HG03460 (cell line): Measurements from ENCODE around the gene ARPC5.
"Not testable (repeated sequence)": the region's sequence is repeated elsewhere in the genome, so short reads cannot be mapped to it uniquely, and the experiment has no call there.

Experiments used
- ATAC-seq: cut with Tn5 transposase; IDR thresholded peaks from one replicate; pipeline ENCODE4 v1.9.1; 2021; ENCODE audit not compliant: unreplicated experiment

ARPC5 gene

DNA sequence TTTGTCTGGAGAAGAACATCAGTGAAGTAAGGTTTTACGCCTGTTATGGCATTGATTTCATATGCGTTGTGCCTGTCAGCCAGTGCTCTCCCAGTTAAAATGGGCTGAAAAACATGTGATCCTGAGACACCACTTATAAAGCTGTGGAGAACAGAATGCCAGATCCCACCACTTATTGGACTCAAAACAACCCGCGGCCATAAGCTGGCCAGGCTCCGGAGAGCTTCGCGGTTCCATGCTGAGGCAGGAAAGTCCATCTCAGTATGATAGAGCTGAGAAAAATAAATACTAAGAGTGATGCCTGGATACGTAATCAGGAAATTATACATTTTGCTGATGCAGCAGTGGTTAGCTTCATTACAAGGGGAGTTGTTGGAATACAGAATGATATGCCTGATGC is 12.5 kb upstream of the ARPC5 start:
- no peak for ATAC-seq

DNA sequence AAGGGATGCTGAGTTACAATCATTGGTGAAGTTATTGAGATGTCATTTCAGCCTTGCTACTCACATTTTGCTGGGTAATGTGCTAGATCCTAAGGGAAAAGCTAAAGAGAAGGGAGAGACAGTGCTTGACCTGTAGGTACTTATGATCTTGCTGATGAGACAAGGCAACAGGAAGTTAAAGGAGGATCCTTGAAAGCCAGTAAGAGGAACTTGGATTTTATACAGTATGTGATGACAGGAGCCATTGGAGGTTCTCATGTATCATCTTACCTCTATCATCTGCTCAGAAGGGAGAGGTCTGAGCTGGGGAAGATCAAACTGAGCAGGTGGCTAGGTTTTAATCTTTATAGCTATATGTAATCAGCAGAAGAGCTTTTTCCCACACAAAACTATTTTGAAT is 11.2 kb upstream of the ARPC5 start:
- no peak for ATAC-seq

DNA sequence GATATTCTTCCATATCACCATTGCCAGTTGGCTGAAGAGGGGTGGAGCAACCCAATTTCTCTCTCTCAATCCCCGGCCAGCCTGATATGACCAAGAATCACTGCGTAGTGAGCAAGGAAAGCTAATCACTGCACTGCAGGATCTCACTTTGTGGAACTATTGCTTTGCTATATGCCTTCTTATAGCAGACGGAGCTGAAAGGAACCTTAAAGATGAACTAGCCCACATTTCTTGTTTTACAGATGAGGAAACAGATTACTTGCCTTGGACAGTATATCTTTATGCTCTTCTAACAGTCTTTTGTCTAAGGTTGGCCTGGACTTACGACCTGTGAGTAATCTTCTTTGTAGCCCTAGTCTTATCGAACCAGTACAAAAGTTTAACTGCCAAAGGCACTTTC is 9.9 kb upstream of the ARPC5 start:
- ATAC-seq, result no peak

DNA sequence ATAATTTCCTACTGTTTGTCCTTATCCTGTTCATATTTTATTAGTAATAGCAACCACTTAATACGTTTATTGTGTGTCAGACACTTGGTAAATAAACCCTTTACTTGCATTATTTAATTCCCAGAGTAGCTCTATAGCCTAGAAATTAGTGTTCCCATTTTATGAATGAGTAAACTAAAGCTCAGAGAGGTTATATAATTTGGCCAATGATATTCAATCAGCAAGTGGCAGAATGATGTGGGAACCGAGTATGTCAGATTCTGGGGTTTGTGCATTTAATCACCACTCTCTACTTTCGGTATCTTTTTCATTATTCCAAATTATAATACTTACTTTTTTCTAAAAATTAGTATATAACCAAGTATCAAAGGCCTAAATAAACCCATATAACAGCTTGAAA is 6.6 kb upstream of the ARPC5 start:
- no peak for ATAC-seq

DNA sequence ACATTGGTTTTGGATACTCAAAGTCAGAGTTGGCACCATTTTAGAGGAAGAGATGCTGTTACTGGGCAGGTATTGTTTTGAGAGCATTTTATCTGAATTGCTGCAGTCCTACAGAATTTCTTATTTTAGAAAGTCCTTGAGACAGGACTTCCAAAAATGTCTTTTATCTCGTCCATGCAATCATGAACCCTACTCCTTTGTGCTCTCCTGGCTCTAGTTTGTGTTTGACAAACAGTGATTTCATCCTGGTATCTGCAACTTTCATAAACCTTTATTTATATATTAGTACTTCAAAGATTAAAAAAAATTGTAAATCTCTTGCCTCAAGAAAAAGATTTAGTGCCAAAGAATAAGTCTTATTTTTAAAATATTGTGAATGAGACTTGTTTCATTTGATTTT is 4.6 kb upstream of the ARPC5 start:
- ATAC-seq, result no peak

DNA sequence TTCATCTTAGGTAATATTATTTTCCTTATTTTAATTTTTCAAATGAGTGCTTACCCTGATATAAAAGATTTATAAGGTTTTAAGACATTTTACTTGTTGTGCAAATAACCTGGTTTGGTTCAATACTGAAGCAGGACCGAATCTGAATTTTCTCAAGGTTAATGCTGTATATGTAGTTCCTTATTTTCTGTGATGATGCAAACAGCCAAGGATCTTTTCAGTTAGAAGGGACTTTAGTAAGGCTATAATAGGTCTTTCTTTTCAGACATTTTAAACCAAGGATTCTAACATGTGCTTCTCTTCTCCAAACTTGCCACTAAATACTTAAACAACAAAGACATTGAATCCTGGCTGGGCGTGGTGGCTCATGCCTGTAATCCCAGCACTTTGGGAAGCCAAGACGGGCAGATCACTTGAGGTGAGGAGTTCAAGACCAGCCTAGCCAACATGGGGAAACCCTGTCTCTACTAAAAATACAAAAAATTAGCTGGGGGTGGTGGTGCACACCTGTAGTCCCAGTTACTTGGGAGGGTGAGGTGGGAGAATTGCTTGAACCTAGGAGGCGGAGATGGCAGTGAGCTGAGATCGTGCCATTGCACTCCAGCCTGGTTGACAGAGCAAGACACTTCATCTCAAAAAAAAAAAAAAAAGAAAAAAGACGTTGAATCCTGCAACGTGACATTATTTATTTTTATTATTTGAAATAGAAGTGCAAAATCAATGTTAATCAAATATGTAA is 3.2 kb upstream of the ARPC5 start:
- ATAC-seq, result no peak

DNA sequence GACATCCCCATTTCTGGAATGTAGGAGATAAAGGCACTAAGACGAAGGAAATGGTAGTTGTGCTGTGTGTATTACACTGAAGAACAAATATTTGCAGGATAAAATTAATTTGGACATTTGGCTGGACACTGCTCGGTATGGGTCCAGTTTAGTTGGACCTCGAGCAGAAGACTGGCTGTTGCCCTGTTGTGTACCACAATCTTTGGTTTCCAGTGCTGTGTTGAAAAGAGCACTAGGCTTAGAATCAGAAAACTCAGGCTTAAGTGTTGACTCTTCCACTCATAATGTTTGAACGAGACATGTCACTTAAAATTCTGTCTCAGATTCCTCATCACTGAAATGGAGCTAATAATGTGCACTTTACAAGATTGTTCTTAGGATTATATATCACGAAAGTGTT is 1.2 kb upstream of the ARPC5 start:
- no peak for ATAC-seq

DNA sequence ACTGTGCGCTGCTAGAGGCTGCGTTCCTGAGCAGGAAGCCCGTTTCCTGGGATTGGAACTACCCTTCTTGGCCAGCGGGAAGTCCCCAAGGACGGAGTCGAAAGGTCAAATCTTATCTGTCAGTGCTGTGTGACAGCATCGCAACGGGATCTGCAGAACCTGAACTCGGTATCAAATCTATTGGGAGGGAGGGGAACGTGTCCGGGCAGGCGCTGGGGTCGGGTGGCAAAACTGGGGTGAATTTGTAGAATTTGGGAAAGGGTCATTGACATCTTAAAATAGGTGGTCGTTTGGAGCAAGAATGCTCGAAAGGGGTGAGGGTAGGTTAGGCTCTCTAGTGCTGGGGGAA is 725 bp upstream of the ARPC5 start:
- ATAC-seq, result no peak

DNA sequence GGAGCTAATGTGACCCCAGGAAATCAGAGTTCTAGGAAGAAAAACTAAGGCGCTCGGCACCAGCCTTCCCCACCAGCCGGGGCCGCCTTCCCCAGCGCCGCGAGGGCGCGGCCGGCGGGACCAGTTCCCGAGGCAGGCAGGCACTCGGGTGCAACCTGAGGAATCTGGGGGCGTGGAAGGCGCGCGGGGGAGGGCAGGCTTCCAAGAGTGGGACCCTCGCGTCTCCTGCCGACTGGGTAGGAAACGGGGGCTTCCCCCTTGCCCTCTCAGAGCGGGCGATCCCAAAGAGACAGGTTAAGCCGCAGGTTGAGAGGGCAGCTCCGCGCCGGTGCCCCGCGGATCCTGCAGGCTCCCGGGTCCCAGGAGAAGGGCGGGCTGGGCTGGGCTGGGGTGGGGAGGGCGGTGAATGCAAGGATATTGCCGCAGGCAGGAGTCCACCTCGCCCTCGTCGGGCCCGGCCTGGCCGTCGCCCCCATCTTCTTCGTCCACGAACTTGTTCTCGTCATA is 431 bp downstream of the ARPC5 start:
- ATAC-seq, result peak; percentile 6

DNA sequence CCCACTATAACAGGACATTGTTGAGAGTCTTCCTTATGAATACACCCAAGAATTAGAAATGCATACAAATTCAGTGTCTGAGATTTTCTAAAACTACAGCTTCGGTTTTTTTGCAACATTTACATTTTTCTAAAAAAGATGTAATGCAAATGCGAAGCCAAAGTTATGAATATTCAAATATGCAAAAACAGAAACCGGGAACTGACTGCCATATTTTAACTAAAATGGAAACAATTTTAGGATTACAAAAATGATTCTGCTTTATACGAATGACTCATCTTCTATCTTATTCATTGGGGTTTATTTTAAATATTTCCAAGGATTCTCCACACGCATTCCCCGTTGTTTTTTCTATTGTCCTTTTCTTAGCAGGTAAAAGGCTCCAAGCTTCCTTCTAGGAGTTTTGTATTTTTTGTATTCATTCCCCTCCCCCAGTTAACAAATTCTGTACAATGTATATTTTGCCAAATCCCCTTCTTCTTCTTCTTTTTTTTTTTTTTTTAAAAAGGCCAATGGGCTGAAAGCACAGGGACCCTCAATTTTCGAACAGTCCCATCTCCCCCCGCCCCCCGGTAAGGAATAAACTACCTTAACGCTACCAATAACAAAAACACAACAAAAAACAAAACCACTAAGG is 1.0 kb downstream of the ARPC5 start:
- ATAC-seq, result no peak

DNA sequence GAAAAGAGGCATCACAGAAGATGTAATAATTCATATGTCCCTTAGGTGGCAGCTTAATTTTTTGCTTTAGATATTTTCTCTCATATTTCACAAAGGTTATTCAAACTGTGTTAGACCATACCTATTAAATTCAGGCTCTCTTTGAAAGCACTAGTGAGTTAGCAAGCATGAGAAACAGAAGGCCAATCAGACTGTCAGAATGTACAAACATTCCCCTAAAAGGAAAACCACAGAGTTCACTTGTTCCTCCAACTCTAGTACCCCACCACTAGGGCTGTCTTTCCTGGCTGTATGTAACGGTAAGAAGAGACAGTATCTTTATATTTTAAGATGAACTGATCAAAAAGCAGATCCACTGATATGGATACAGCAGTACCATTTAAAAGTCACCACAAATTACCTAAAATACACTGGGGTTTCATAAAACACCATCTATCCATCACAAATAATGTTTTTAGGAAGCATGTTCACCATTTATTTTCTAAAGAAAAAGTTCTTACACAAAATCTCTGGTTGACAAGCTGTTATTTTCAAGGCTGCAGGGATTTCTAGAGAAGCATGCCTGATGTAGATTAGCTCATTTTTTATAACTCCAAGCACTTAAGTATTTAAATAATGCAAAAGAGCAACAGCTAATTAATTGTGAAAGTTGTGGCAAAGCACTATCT is 1.8 kb downstream of the ARPC5 start:
- peak; percentile 48 for ATAC-seq

DNA sequence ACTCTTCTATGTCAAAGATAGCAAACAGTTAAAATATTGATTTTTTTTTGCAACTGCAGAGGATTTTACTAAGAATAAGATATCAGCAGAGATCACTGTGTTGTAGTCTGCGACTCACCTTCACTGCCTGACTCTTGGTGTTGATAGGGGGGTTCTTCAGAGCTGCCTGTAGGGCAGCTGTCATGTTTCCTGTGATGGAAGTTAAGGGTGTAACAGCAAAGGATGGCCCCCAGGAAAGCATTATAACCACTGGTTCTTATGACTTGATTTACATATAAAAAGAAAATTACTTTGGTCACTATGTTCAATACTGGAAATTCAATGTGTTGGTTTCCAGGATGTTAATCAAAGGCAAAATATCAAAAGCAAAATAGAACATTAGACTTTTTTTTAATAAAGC is 2.6 kb downstream of the ARPC5 start:
- no peak for ATAC-seq

DNA sequence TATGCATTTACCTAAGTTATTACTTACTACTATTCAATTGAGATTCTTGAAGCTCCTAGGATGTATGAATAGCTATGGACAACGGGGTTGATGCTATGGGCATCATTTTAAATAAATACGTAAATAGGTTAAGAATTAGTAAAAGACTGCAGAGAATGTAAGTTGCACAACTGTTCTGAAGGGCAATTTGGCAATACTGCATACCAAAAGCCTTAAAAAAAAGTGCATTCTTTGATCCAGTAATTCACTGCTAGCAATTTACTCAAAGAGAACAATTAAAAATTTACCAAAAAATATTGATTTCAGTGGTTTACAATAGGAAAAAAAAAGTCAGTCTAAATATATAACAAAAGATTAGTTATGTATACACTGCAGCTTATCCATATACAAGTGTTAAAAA is 3.5 kb downstream of the ARPC5 start:
- ATAC-seq, result no peak

DNA sequence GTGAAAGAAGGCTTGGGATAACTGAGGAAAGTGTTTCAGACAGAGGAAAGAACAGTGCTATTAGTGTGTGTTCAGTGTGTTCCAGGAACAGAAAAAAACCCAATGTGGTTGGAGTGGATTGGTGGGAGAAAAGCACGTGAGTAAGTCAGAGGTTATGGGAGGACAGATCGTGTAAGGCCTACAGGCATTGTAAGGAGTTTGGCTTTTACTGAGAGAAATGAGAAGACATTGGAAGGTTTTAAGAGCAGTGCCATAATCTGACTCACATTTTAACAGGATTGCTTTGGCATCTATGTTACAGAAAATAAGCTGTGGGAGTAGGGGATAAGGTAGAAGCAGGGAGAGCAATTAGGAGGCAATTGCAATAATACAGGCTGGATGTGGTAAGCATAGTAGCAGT is 4.8 kb downstream of the ARPC5 start:
- no peak for ATAC-seq

DNA sequence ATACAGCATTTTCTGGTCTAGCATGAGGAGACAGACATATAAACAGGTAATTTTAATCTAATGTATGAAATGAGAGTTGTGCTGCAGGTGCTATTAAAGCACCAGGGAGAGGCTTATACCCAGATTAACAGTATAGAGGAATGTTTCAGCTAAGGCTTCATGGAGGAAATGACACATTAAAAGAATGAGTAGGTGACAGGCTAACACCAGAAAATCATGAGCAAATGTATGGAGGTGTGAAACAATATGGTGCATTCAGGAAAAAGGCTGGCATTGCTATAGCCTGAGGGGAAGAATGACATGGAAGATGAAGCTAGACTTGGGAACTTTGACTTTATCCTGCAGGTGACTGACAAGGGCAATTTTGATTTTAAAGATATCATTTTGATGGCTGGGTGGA is 7.0 kb downstream of the ARPC5 start:
- no peak for ATAC-seq

DNA sequence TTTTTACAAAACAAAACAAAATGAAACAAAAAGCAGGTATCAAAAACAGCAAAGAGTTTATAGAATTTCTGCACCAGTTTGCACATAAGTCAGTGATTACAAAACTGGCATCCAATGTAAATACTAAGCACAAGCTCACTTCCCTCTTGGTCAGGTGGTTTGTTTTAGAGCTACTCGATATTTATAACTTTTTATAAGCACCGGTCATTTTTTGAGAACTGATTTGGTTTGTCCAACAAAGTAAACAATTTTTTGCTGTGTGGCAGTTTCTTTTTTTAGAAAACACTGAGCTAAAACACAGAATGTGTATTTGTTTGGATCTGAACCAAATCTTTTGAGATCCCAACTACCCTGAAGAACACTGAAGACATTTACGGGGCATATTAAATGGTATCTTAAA is 9.3 kb downstream of the ARPC5 start:
- not testable (repeated sequence) for ATAC-seq

DNA sequence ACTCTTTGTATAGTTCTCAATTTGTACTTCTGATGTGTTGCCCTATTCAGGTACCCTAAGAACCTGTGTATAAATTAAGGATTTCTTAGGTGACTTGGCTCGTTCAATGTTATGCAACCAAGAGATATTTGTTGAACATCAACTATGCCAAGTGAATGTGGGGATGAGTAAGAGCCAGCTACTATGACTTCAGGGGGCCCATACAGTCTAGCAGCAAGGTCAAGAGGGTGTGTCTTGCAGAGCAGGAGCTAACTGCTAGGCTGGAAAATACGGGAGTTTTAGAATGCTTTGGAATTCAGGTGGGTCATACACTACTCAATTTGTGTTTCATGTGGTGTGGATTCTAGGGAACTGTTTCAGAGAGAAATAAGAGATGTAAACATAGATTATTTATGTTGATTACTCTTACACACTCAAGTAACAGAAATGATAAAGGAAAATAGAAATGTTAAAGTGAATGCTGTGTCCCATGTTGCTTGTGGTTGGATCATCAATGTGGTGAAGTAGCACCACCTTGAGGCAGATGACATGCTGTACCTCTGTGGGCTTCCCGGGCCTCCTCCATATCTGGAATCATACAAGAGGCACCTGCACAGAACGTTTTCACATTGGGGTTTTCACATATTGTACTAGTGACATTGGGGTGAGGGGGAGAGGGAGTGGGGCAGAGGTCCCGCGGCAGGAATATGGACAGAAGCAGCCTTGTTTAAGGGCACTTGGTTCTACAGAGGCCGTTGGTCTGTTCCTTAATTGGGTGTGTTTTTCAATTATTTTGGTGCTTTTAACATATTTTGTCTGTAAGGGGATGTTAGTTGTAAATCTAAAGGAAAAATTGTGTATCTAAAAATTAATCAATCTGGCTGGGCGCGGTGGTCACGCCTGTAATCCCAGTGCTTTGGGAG is 12.4 kb downstream of the ARPC5 start:
- ATAC-seq, result peak; percentile 81

DNA sequence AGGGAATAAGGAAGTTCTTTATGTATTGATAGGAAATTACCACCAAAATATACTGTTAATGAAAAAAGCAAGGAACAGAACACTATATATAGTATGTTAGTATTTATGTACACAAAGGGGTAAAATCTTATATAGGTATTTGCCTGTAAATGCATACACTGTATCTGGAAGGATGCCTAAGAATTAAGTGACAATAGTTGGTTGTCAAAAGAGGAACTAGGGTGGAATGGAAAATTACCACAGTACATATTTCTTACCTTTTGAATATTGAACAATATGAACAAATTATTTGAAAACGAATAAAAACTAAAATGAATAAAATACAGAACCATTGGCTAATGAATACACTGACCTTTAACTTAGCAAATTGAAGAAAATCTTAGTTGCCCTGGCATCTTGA is 13.6 kb downstream of the ARPC5 start:
- no peak for ATAC-seq

DNA sequence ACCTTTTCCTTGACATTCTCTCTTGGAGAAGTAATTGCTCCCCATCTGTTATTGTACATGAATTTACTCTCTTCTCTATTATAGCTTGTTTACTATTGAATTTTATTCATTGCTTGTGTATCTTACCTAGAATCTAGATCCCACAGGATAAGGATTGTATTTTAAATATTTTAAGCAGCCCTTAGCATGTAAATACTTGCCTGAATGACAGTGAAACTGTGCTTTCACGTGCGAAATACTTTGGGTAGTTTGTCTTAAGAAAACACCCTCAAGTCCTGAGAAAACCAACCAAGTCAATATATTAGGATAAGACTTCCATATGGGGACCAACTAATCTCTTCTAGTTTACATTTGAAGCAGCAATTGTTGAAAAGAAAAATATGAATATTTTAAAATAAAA is 15.3 kb downstream of the ARPC5 start:
- no peak for ATAC-seq

DNA sequence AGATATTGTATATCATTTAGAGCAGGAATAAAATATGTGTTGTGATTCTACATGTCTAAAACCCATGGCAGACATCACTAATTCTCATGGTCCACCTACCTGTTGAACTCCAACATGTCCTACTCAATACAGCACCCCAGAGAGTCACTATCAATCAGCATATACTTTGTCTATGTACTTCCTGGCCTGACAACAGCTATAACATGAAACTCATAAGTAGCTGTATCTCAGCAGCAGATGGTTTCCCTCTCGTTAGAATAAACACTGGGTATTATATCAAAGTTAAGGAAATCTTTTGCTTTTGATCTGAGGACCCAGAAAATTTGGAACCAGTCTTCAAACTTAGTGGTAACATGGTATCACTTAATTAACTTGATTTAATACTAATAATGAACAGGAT is 15.8 kb downstream of the ARPC5 start:
- no peak for ATAC-seq

DNA sequence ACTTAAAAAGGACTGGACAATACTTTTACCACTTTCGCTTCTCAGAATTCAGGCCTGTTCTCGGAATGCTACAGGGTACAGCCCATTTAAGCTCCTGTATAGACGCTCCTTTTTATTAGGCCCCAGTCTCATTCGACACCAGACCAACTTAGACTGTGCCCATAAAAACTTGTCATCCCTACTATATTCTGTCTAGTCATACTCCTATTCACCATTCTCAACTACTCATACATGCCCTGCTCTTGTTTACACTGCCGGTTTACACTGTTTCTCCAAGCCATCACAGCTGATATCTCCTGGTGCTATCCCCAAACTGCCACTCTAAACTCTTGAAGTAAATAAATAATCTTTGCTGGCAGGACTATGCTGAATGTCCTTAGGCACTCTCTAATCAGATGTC is 17.4 kb downstream of the ARPC5 start:
- ATAC-seq, result not testable (repeated sequence)
